G401 (cell line): Measurements from ENCODE around the gene GPHN. TPM values are rescaled to one million over a fixed set of nuclear protein-coding genes. Genes with fewer than 3 reads are reported as not detected.
A peak's percentile ranks its signal among the peaks of the same experiment; 100 is the strongest.

Experiments
- DNase-seq: peaks from one replicate; pipeline ENCODE4 v3.0.0-alpha.2; 2015; ENCODE audit warnings: low spot score
- in situ Hi-C: cut with HindIII; loops from 2 replicates; pipeline ENCODE4 v1.10.0; 2016; ENCODE audit warnings: low sequenced_read_pairs, mixed read lengths
- total RNA-seq: library from RNA; depleted of rRNA; stranded (reverse); fragments of >200 nt; shearing (Covaris generic); gene quantifications from 2 replicates; pipeline ENCODE4 v1.2.3, GENCODE V29; 2014; rRNA removed

GPHN gene
- total RNA-seq, result 19.8 and 47.4 TPM in 2 replicates

DNA sequence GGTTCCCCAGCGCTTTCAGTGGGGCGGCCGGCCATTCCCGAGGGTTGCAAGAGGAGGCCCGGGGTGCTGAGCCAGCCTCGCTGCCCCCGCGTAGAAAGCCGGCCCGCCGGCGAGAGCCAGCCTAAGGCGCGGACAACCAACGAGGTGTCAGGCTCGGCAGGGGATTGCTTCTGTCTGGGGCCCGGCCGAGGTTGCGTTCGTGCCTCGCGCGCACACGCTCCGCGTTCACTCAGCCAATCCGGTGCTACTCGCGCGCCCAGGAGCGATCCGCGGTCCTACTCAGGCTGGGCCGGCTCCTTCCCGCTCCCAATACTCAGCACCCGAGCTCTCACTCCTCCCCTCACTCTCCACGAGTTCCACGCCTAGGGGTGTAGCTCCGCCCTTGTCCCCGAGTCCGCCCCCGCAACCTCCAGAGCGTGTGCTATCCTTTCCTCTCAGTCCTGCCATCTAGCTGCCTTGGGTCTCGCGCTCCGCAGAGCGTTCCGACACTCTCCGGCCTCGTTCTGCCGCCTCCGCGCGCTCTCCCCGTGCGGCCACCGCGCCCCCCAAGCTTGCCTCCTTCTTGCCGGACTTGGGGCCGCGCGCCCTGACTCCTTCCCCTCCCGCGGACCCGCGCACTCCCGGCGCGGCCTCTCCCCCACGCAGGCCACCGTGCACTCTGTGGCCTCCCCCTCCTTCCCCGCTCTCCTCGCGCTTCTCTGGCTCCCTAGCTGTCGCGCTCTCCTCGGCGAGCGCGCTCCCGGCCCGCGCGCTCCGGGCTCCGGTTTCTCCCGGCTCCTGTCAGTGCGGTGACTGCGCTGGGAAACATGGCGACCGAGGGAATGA lies at the start of gene GPHN:
Gene GPHN (plus strand): TSS at position 426 of the 825 bp plus-strand sequence.
- peak; percentile 97 for DNase-seq
- in situ Hi-C loops, result no loop called here

DNA sequence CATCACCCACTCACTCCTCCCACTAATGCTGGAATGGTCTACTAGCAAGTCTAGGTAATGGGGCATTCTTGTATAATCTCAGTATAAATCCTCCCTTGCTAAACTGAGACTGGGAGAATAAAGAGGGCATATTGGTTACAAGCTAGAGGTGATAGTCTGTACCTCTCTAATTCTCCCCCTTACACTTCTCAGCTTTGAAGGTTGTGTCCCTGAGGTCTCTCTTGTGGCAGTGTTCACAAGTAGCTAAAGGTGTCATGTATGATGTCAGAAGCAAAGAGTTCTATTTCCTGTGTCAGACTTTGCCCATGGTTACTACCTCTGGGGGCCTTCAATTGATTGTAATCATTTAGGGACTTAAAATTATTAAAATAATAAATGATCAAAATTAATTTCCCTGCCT lies 48.3 kb upstream of the GPHN start:
- in situ Hi-C loops, result no loop called here
- no peak for DNase-seq

- DNase-seq, result no peak
- in situ Hi-C loops, result no loop called here
Measured at GRCh38 chr14:66464261-66464660, 43.7 kb upstream of the GPHN start.

- in situ Hi-C loops, result no loop called here
- DNase-seq, result no peak
Measured at GRCh38 chr14:66468778-66469367, 39.1 kb upstream of the GPHN start.

- in situ Hi-C loops, result no loop called here
- no peak for DNase-seq
Measured at GRCh38 chr14:66471584-66471983, 36.4 kb upstream of the GPHN start.

GRCh38 chr14:66472251-66472650 lies 35.7 kb upstream of the GPHN start:
- no peak for DNase-seq
- in situ Hi-C loops, result no loop called here

- no peak for DNase-seq
- in situ Hi-C loops, result no loop called here
Measured at GRCh38 chr14:66473223-66473622, 34.7 kb upstream of the GPHN start.

DNA sequence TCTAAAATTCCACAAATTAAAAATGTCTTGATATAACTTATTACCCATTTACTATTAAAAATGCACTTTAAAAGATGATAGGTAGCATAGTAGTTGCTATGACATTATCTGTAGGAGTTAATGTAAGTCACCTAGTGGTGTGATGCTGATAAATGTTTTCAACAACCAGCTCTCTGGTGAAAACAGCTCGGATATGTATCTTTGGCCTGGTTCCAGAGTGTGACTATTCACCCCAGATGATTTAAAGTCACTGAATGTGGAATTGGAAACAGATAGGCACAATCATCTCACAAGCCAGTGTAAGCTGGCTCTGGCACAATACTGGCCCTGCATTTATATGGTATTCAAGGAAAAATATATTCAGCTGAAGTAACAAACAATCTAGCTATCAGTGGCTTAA lies 31.0 kb upstream of the GPHN start:
- in situ Hi-C loops, result no loop called here

GRCh38 chr14:66477567-66477966 lies 30.4 kb upstream of the GPHN start:
- no peak for DNase-seq
- in situ Hi-C loops, result no loop called here

More for the DNA sequence above, 31.0 kb upstream of the GPHN start:
- peak; percentile 19 for DNase-seq

GRCh38 chr14:66482873-66483272 lies 25.1 kb upstream of the GPHN start:
- in situ Hi-C loops, result no loop called here

DNA sequence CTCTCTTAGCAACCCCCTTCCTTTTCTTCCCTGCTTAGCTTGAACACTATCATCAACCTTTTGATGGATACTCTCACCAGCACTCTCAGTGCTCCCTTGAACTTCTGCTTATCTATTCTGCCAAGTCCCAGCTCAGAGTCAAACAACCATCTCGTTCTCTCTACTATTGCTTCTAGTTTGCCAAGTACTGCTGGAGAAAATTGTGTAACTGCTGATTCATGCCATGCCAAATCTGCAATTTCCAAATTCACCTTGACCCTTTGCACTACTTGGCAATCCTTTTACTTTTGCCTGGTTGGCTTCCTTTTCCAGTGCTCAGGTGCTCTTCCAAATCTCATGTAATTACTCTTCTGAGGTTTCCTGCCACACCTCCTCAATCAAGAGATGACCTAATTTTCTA lies 24.6 kb upstream of the GPHN start:
- no peak for DNase-seq
- in situ Hi-C loops, result no loop called here

More at GRCh38 chr14:66482873-66483272, 25.1 kb upstream of the GPHN start:
- DNase-seq, result no peak

- no peak for DNase-seq
- in situ Hi-C loops, result no loop called here
Measured at GRCh38 chr14:66485029-66485428, 22.9 kb upstream of the GPHN start.

- in situ Hi-C loops, result no loop called here
- DNase-seq, result no peak
Measured at GRCh38 chr14:66485910-66486421, 22.0 kb upstream of the GPHN start, which contains the start of gene CCDC196. TSS of gene CCDC196 (plus strand) at chr14:66486371. CDS start at chr14:66486503, 132 bp downstream.

DNA sequence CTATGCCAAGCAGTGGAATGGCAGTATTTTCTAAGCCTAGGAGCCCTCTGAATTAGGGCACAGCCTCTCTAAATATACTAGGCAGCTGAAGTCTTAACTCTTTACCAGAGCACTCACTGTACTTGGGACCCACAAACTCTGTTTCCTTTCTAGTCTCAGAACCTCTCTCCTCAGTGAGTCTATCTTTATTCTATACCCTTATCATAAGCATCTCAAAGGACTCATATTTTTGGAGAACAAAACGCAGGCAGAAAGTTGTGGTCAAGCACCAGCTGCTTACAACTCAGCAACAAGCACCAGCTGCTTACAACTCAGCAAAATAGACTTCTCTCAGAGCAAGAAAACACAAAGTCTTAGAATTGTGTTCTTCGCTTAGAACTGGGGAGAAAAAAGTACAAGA lies 20.8 kb upstream of the GPHN start:
- in situ Hi-C loops, result no loop called here
- DNase-seq, result no peak

DNA sequence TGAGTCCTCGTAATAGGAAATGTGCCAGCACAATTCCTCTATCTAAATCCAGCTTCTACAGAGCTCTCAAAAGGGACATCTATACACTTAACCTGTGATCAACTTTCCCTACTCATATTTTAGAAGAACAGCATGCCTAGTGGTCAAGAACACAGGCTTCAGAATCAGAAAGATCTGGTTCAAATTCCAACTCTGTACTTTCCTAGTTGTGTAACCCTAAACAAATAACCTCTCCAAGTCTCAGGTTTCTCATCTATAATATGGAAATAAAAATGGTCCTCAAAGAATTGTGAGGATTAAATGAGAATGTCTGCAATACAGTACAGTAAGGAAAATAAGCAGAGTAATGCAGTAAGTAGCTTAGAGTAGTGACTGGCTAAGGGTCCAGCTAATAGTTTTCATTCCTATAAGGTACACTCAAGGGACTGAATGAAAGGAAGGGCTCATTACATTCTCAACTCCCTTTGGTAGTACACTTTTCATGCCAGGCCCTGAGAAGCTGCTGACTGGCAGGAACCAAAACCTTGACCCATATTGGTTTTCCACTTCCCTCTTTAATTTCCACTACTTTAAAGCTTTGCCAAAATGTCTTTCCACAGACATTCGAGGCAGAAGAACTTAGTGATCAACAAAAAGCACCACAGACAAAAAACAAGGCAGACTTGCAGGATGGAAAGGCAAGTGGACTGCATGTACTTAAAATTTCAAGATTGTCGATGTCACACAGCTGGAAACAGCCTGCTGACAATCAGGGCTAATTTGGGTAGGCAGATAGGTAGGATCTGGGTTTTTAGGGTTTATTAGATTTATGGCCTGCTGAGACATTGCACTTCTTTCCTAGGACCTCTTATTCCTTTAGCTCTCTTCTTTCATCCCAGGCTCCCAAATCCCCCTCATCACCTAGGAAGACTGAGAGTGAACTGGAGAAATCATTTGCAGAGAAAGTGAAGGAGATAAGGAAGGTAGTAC lies 17.5 kb upstream of the GPHN start:
- in situ Hi-C loops, result no loop called here
- no peak for DNase-seq

- in situ Hi-C loops, result no loop called here
- DNase-seq, result no peak
Measured at GRCh38 chr14:66493750-66494149, 14.2 kb upstream of the GPHN start.

DNA sequence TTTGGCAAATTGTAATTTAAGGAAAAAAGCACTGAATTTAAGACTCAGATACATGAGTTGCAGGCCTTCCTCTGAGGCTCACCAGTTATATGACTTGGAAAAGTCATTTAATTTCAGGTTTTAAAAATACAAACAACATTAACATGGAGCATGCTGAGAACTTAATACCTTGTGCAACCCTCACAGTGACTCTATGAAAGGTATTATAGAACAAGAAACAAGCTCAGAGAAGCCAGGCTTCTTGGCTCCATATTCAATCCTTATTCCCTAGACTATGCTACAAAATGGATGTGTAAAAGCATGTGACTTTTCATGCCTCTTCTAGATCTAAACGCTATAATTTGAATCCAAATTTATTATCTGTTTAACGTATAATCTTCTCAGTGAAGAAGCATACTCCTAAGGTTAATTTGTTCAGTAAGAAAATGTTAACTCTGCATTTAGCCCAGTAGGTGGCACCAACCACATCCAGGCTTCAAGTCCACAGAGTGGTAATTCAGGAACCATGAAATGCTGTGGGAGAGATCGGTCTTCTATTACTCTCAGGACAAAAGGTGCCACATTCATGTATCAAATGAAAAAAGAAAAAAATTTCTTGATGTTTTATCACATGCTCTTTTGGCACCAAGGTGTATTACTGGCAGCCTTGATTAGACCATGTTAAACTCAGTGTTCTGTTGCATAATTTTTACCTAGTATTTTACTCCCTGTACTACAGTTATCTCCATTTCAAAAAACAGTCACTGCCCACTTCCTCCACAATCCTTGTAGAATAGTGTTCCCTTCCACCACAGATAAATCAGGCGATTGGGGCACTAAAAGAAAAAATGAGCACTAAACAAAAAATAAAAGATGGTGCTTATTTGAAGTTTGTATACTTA lies 12.5 kb upstream of the GPHN start:
- DNase-seq, result peak; percentile 90
- in situ Hi-C loops, result no loop called here

GRCh38 chr14:66496188-66496807 lies 11.6 kb upstream of the GPHN start:
- peak; percentile 1 for DNase-seq
- in situ Hi-C loops, result no loop called here
